Stomach (tissue), 4 donors: ENCODE measurements around the gene G6PD.

Experiments used
- CTCF ChIP-seq, 7 experiments: fragments of 450-650 bp in 4 of 7; fragments of 200-600 bp in 3 of 7; sonication (generic) in 3 of 7; IDR thresholded peaks; one replicate each; pipeline ENCODE4 v1.5.1; 2016 to 2019; ENCODE audit warnings: antibody characterized with exemption in 7 of 7, control low read depth in 2 of 7, mild to moderate bottlenecking in 1 of 7
- POLR2A ChIP-seq, 4 donors: fragments of 450-650 bp; IDR thresholded peaks; one replicate each; pipeline ENCODE4 v1.6.1; 2016; ENCODE audit warnings: antibody characterized with exemption in 4 of 4, control low read depth in 2 of 4, mild to moderate bottlenecking in 1 of 4, moderate library complexity in 1 of 4

DNA sequence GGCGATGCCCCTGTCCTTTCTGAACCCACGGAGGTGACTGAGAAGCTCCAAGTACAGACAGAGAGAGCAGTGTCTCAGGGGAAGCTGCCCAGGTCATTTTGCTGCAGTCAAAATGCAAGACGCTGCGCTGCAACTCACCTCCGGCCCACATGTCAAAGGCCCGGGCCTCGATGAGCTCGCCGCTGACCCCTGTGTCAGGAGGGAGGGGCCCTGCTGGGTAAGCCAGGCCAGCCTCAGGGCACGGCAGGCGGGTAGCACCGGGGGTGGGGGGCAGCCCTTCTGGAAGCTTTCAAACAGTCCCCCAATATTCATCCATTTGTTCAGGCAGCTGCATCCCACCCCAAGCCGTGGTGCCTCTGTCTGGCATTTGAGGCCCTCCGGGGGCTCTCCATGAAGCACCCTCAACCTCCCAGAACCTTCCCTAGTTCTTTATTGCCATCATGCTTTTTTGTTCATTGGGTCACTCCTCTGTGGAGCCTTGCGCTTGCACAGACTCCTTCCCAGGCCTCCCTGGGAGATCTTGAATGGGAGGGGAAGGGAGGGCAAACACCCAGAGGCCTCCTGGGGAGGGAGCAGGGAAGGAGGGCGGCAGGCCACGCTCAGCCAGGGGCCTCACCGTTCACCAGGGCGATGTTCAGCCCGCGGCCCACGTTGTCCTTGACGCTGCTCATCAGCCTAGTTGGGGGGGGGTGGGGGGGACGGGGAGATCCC lies 38.8 kb downstream of the G6PD start:
- TF ChIP-seq CTCF (IDR thresholded peaks at IDR 0.05) (no peak), POLR2A (IDR thresholded peaks at IDR 0.05) (no peak)
